T follicular helper cell (primary cell): ENCODE measurements around the gene WDR93.

Experiments
- DNase-seq: peaks from one replicate; pipeline ENCODE4 v3.0.0-alpha.2; 2020; ENCODE audit warnings: low read depth
- total RNA-seq, 2 experiments: gene quantifications; one replicate each; lab custom pipeline; 2026; lab: John Stamatoyannopoulos, UW

WDR93 gene
- total RNA-seq: 0.04 to 0.06 reads per million in 2 experiments

- DNase-seq: peak; percentile 44
Observed at GRCh38 chr15:89690276-89691218, at the start of gene WDR93, which contains the start of gene PEX11A. Gene WDR93 (plus strand): TSS chr15:89690811. CDS start chr15:89701747, 10,936 bp downstream. Gene PEX11A (minus strand): TSS chr15:89690754. CDS start chr15:89690632, 122 bp downstream.

- no peak for DNase-seq
Observed at GRCh38 chr15:89641053-89641452, 49.6 kb upstream of the WDR93 start.

- DNase-seq: no peak
Observed at GRCh38 chr15:89642106-89642505, 48.5 kb upstream of the WDR93 start.

- no peak for DNase-seq
Observed at GRCh38 chr15:89645680-89646079, 44.9 kb upstream of the WDR93 start.

- DNase-seq: no peak
Observed at GRCh38 chr15:89646416-89647141, 44.0 kb upstream of the WDR93 start.

DNA sequence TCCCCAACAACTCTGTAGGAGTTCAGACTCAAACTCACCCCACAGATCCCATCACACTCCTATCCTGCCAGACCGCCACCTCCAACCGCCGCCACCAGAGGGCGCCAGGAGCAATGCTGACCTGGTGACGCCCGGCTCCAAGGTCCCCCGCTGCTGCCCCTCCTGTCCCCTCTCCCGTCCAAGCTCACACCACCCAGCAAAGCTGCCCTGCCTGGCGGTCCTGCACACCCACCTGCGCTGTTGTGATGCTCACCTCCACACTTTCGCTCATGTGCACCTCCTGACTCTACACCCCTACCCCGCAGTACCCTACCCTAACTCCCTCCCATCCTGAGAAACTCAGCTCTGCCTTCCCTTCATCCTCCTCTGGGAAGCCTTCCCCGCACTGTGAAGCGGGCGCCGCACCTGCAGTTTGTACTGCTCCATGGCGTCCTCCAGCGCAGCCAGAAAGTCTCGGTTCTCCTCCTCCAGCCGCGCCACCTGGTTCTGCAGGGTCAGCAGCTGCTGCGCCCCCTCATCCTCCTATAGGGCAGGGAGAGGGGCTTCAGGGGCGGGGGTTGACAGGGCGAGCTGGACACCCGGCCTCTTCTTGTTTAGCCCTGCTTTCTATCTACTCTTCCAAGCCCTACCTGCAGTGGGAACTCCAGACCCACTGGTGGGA is 43.3 kb upstream of the WDR93 start:
- peak; percentile 30 for DNase-seq

DNA sequence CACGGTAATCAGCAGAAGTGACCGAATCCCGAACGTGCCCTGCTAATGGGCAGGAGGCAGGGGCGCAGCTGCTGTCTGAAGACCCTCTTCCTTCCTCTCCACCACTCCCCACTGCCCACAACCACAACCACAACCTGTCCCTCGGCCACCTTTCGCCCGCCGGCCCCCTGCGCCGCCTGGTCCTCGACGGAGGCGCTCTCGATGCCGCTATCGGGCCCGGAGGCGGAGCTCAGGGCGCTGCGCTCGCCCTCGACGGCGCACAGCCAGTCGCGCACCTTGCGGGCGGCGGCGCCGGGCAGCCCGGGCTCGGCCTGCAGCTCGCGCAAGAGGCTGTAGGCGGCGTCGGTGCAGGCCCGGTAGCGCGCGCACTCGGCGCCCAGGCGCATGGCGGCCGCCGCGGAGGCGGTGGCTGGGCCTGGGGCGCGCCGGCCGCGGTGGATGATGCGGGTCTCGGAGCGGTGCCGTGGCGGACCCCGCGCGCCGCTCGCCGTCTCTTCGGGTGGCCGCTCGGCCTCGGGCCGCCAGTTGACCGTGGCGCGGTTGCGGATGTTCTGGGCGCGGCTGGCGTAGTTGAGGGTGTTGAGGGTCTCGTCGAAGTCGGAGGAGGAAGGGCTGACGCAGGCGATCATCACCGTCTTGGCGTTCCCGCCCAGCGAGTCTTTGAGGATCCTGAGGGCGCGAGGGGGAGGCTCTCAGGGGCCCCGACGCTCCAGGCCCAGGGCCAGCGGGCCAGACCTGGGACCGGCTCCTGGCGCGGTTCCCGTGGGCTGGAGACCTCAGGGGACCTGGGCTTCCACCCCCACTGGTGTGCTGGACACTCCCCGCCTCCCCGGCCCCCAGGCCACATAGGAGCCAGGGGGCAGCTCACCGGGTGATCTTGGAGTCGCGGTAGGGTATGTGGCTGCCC is 42.3 kb upstream of the WDR93 start:
- DNase-seq: no peak

DNA sequence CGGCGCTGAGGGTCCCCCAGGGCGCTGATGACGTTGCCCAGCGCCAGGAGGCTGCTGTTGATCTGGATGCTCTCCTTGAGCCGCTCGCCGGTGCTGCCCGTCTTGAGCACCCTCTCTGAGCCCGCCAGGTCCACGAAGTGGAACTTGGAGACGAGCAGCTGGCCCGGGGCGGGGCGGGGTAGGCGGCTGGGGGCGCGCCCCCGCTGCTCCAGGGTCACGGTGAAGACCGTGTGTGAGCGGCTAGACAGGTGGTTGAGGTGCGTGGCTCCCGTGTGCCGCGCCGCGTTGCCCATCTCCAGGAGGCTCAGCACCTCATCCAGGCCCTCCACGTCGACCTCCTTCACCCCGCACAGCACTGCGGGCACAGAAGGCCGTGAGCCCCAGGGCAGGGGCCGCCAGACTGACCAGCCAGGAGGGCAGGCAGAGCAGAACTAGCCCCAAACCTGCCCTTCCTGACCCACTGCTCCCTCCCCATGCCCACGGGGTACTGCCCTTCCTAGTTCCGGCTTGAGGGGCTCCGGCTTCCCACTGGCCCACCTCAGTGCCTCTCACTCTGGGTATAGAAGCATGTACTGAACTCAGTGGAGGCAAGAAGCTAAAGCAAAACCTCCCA is 41.5 kb upstream of the WDR93 start:
- no peak for DNase-seq

GRCh38 chr15:89649716-89650115 is 40.9 kb upstream of the WDR93 start:
- no peak for DNase-seq

GRCh38 chr15:89652131-89652530 is 38.5 kb upstream of the WDR93 start:
- no peak for DNase-seq

GRCh38 chr15:89652666-89653065 is 37.9 kb upstream of the WDR93 start:
- no peak for DNase-seq

DNA sequence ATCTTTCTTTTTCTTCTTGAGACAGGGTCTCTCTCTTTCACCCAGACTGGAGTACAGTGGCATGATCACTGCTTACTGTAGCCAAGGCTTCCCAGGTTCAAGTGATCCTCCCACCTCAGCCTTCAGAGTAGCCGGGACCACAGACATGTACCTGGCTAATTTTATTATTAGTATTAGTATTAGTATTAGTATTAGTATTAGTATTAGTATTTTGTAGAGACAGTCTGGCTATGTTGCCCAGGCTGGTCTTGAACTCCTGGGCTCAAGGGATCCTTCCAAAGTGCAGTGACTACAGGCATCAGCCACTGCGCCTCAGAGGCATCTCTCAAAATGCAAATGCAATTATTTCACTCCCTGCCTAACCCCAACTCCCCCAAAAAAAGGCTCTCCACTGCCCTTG is 37.0 kb upstream of the WDR93 start:
- DNase-seq: no peak

- DNase-seq: no peak
Observed at GRCh38 chr15:89654301-89654761, 36.3 kb upstream of the WDR93 start.

GRCh38 chr15:89654847-89655805 is 35.5 kb upstream of the WDR93 start, which contains the start of gene KIF7:
Gene KIF7 (minus strand): TSS chr15:89655467. CDS start chr15:89652930, 2,537 bp downstream.
- DNase-seq: no peak

GRCh38 chr15:89656116-89656815 is 34.3 kb upstream of the WDR93 start:
- DNase-seq: no peak

DNA sequence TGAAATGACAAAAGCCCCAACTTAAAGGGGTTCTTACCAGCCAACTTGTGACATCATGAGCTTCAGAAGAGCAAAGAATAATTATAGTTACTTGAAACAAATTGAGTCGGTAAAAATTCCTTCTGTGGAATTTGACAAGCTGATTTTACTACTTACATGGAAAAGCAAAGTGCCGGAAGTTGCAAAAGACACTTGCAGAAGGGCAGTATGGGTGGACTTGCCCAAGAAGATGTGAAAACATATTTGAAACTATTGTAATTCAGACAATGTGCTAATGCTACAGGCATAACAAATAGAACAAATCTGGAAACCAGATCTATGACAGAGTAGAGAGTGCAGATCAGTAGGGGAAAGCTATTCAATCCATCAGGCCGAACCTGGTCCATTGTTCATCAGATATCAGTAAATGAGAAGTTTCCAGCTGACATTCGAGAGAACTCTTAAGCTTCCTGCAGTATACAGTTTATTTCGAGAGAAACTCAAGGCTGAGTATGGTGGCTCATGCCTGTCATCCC is 32.9 kb upstream of the WDR93 start:
- no peak for DNase-seq

GRCh38 chr15:89659295-89659694 is 31.3 kb upstream of the WDR93 start:
- DNase-seq: no peak

DNA sequence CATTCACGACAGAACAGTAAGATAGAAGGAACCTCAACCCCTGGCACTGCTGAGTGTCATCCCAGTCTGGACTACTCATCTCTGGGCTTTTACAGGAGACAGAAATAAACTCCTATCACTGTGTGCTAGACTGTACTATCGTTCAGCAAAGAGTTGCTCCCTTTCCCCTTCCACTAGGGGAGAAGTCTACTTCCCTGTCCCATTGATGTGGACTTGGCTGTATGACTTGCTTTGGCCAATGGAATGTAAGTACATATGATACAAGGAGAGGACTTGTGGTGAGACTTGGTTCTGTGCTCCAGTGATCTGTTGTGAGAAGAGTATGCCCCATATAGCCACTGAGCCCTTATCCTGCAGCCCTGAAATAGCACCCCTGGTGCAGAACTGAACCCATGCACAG is 30.1 kb upstream of the WDR93 start:
- DNase-seq: no peak
